Thyroid gland (tissue), 4 donors: Measurements from ENCODE around the gene STPG1. TPM values are rescaled to one million over a fixed set of nuclear protein-coding genes. Genes with fewer than 3 reads are reported as not detected.

Experiments used
- DNase-seq, 2 donors: peaks; one replicate each; pipeline ENCODE4 v3.0.0-alpha.2; 2019
- H3K27ac ChIP-seq, 3 donors: fragments of 200-600 bp; sonication (generic); 1 replicate in 2 of 3; 2 replicates in 1 of 3; pipeline ENCODE4 v1.5.1; 2016 to 2019; ENCODE audit warnings: mild to moderate bottlenecking in 1 of 3, moderate library complexity in 1 of 3
- H3K27me3 ChIP-seq: fragments of 200-600 bp; sonication (generic); one replicate; pipeline ENCODE4 v1.5.1; 2019
- H3K36me3 ChIP-seq, 2 donors: fragments of 200-600 bp; sonication (generic); one replicate each; pipeline ENCODE4 v1.5.1; 2016 to 2019
- H3K4me1 ChIP-seq, 2 donors: fragments of 200-600 bp; sonication (generic); one replicate each; pipeline ENCODE4 v1.5.1; 2017 to 2019
- H3K4me3 ChIP-seq, 3 donors: fragments of 200-600 bp; sonication (generic); replicated peaks in 1 of 3; 1 replicate in 2 of 3; 2 replicates in 1 of 3; pipeline ENCODE4 v1.5.1; 2016; ENCODE audit warnings: mild to moderate bottlenecking in 1 of 3
- H3K9me3 ChIP-seq: fragments of 200-600 bp; sonication (generic); one replicate; pipeline ENCODE4 v1.5.1; 2017
- POLR2A ChIP-seq, 2 donors: fragments of 450-650 bp; IDR thresholded peaks; one replicate each; pipeline ENCODE4 v1.6.1; 2017; ENCODE audit warnings: antibody characterized with exemption in 2 of 2, mild to moderate bottlenecking in 2 of 2, moderate library complexity in 1 of 2
- WGBS, 2 donors: methylation state at CpG; one replicate each; pipeline ENCODE4 v1.1.5; 2017; 5-methylcytosine and 5-hydroxymethylcytosine counted together
- intact Hi-C: fragments of 100-400 bp; cut with DNase I; formaldehyde crosslinking; loops from one replicate; pipeline ENCODE4 v1.15.1; 2023
- total RNA-seq, 4 donors: library from RNA; depleted of rRNA; stranded (reverse); fragments of >200 nt; gene quantifications; one replicate each; pipeline ENCODE4 v1.2.3, GENCODE V29; 2016
- TF ChIP-seq, protein P1 (sequence below), 6 experiments: fragments of 200-600 bp in 3 of 6; fragments of 450-650 bp in 3 of 6; sonication (generic) in 3 of 6; IDR thresholded peaks; one replicate each; pipeline ENCODE4 v1.5.1; 2016 to 2019; ENCODE audit warnings: antibody characterized with exemption in 6 of 6, mild to moderate bottlenecking in 2 of 6, inconsistent platforms in 1 of 6, moderate library complexity in 1 of 6

STPG1 gene
- total RNA-seq, 4 donors from 2014 or later = 5.2 to 8.9 (median 7.0) TPM

DNA sequence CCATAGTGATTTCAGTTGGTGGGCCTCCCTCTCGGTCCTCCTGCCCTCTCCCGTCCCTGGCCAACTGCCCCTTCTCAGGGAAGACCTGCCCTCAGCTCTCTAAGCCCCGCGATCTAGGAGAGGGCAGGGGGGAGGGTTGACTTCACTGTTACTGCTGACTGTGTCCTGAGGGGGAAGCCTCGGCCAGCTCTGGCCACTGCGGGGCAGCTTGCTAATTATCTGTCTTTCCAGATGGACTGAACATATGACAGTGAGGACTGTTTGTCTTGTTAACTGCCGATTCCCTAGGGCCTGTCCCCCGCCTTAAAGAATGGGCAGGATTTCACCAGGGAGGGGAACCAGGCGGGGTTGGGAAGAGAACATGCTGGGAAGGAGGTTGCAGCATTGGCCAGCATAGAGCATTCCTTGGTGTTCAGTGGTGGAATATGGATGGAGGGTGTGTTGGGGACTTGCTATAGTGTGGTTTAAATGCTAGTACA, 24.9 kb upstream of the STPG1 start:
- Histone ChIP-seq H3K4me1 (peaks cover 6 to 28% of the 10 kb centered on the region in 2 donors), H3K36me3 (no peaks in the 10 kb centered on the region), H3K27ac (no peak overlapping the region), H3K27me3 (no peaks in the 10 kb centered on the region), H3K9me3 (no peaks in the 10 kb centered on the region), H3K4me3 (no peak overlapping the region)
- no peak for DNase-seq
- WGBS, 2 donors = 45 to 51% methylated on average over 5 to 9 of the region's 9 CpGs
- intact Hi-C loops = no loop called here
- TF ChIP-seq, protein P1, sequence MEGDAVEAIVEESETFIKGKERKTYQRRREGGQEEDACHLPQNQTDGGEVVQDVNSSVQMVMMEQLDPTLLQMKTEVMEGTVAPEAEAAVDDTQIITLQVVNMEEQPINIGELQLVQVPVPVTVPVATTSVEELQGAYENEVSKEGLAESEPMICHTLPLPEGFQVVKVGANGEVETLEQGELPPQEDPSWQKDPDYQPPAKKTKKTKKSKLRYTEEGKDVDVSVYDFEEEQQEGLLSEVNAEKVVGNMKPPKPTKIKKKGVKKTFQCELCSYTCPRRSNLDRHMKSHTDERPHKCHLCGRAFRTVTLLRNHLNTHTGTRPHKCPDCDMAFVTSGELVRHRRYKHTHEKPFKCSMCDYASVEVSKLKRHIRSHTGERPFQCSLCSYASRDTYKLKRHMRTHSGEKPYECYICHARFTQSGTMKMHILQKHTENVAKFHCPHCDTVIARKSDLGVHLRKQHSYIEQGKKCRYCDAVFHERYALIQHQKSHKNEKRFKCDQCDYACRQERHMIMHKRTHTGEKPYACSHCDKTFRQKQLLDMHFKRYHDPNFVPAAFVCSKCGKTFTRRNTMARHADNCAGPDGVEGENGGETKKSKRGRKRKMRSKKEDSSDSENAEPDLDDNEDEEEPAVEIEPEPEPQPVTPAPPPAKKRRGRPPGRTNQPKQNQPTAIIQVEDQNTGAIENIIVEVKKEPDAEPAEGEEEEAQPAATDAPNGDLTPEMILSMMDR (IDR thresholded peaks at IDR 0.05) = no peak
- TF ChIP-seq POLR2A (IDR thresholded peaks at IDR 0.05) = no peak

DNA sequence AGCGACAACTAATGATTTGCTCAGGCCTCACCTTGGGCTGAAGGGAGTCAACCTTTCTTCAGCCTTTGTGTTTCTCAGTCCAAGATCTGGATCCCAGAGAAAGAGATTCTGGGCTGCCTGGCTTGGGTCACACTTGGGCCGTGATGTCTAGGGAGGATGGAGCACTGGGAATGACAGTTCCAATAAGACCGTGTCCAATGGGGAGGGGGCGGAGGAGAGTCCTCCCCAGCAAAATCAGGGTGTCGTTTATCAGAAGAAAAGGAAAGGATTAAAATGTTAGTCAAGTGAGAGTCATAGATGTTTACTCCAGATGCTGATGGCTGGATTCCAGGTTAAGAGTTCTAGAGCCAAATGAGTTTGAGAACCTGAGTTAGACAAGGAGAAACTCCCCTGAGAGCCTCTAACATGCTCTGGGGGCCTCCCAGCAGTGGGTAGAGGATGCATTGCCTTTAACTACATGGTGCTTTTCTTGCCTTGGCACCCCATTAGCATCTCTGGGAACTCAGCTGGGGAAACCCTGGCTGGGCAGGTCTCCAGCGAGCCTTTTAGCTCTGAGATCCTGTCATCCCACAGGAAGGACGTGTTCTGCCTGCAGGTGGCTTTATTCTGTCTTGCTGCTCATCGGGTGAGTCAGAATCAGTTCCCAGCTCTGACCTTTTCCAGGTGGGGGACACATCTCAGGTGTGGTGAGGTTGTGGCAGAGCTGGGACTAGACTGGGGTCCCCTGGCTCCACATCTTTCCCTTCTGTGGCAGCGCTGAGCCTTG, 24.2 kb upstream of the STPG1 start:
- Histone ChIP-seq H3K4me1 (peaks cover 0 to 21% of the 10 kb centered on the region in 2 donors), H3K4me3 (no peak overlapping the region), H3K27ac (no peak overlapping the region), H3K9me3 (no peaks in the 10 kb centered on the region), H3K36me3 (no peaks in the 10 kb centered on the region), H3K27me3 (no peaks in the 10 kb centered on the region)
- TF ChIP-seq, protein P1 (IDR thresholded peaks at IDR 0.05) = no peak
- no peak for TF ChIP-seq POLR2A (IDR thresholded peaks at IDR 0.05)
- intact Hi-C loops = no loop called here
- 81 to 82% methylated on average over 9 of the region's 9 CpGs for WGBS, 2 donors
- no peak for DNase-seq

GRCh38 chr1:24435782-24436365, 22.3 kb upstream of the STPG1 start:
- intact Hi-C loops = no loop called here
- Histone ChIP-seq H3K27me3 (no peaks in the 10 kb centered on the region), H3K4me3 (no peak overlapping the region), H3K9me3 (no peaks in the 10 kb centered on the region), H3K36me3 (no peaks in the 10 kb centered on the region), H3K27ac (no peak overlapping the region), H3K4me1 (peaks cover 0 to 13% of the 10 kb centered on the region in 2 donors)
- 87 to 92% methylated on average over 8 of the region's 8 CpGs for WGBS, 2 donors
- DNase-seq = no peak
- TF ChIP-seq, protein P1 (IDR thresholded peaks at IDR 0.05) = no peak
- no peak for TF ChIP-seq POLR2A (IDR thresholded peaks at IDR 0.05)

DNA sequence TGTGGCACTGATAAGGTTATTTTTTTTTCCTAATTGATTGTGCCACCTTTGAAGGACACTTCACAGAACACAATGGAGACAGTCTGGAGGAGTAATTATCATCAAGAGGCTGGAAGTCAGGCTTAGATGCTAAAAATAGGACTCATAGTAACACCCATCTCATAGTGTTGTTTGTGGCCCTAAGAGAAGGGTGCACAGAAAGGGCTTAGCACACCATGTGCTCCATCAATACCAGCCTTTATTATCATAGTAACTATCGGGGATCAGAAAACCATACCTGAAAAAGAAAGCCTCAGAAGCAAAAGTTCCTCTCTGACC, 13.9 kb upstream of the STPG1 start:
- H3K9me3 ChIP-seq = no peaks in the 10 kb centered on the region
- TF ChIP-seq, protein P1 (IDR thresholded peaks at IDR 0.05) = no peak
- no peak for TF ChIP-seq POLR2A (IDR thresholded peaks at IDR 0.05)
- H3K4me1 ChIP-seq = no peaks in the 10 kb centered on the region
- no peaks in the 10 kb centered on the region for H3K27me3 ChIP-seq
- H3K4me3 ChIP-seq = no peak overlapping the region
- DNase-seq = no peak
- intact Hi-C loops = no loop called here
- H3K36me3 ChIP-seq = no peaks in the 10 kb centered on the region
- no peak overlapping the region for H3K27ac ChIP-seq
- 72 to 83% methylated on average over 1 of the region's 1 CpG for WGBS, 2 donors
